Measurements from ENCODE around the gene ANKFY1.

Gene ANKFY1, protein sequence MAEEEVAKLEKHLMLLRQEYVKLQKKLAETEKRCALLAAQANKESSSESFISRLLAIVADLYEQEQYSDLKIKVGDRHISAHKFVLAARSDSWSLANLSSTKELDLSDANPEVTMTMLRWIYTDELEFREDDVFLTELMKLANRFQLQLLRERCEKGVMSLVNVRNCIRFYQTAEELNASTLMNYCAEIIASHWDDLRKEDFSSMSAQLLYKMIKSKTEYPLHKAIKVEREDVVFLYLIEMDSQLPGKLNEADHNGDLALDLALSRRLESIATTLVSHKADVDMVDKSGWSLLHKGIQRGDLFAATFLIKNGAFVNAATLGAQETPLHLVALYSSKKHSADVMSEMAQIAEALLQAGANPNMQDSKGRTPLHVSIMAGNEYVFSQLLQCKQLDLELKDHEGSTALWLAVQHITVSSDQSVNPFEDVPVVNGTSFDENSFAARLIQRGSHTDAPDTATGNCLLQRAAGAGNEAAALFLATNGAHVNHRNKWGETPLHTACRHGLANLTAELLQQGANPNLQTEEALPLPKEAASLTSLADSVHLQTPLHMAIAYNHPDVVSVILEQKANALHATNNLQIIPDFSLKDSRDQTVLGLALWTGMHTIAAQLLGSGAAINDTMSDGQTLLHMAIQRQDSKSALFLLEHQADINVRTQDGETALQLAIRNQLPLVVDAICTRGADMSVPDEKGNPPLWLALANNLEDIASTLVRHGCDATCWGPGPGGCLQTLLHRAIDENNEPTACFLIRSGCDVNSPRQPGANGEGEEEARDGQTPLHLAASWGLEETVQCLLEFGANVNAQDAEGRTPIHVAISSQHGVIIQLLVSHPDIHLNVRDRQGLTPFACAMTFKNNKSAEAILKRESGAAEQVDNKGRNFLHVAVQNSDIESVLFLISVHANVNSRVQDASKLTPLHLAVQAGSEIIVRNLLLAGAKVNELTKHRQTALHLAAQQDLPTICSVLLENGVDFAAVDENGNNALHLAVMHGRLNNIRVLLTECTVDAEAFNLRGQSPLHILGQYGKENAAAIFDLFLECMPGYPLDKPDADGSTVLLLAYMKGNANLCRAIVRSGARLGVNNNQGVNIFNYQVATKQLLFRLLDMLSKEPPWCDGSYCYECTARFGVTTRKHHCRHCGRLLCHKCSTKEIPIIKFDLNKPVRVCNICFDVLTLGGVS

DNA sequence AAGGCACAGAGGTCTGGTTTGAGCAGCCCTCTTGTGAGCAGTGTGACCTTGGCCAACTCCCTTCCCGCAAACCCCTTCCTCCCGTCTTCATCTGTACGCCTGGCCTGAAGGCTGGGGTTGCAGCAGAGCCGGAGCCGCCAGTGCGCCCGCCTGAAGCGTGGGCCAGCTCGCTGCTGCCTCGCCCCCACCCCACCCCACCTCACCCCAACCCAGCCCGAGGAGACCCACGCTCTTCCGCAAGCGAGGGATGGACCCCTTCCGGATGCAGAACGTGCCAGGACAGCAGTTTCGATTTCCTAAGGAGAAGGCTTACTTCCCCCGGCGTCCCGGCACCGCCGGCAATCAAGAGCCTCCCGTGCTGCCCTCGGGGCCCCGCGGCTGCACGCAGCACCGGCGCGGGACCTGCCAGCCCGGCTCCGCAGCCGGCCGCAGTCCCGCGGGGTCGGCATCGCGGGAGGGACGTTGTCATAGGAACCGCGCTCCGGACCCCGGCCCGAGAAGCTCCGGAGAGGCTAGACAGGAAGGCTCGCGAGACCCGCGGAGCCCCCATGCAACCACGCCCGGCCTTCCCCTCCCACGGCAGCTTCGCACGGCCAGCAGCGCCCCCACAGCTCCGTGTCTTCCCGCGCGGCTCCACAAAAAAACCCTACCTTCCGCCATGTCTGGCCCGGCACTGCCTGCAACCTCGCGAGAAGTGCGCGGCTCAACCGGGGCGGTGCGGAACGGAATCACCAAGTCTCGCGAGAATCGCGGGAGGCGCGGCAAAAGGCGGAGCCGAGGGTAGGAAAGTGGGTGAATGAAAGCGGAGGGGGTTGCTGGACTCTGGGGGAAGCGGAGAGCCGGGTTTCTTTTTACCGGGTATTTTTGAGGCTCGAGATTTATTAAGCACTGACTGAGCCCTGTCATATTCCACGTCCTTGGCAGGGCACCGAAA is at the start of gene ANKFY1:
Gene ANKFY1 (minus strand): TSS at position 698 of the 934 bp plus-strand sequence. CDS start 38 bp downstream, at position 660.
- Histone ChIP-seq H3K27ac (ENCODE audit: extremely low read depth, low read depth, low read length) (peak within 1 kb of the TSS; percentile 89), H3K4me3 (ENCODE audit: low read depth, low read length) (peak within 1 kb of the TSS; percentile 94), H3K4me1 (ENCODE audit: control insufficient read depth, insufficient read depth, low read length) (peaks cover 4% of the 10 kb centered on the region; the same call in 1 of the 2 replicates), H3K36me3 (ENCODE audit: control insufficient read depth in 2 of 2, insufficient read depth in 1 of 2, low read length in 2 of 2) (peaks cover 9 to 41% of the 10 kb centered on the region in 2 experiments), H3K9me3 (ENCODE audit: control insufficient read depth, insufficient read depth, low read depth, low read length) (no peaks in the 10 kb centered on the region)
- ChIA-PET POLR2A (interaction anchor here (0.5 to 2.0 kb wide), 9 partner anchors 9 to 233 kb away, joined by 3 to 9 read pairs (median 4); partner anchors contain the start of genes CYB5D2, UBE2G1 and ZZEF1), CTCF (interaction anchor here (0.6 to 7.2 kb wide), 7 partner anchors 15 to 150 kb away, joined by 3 to 76 read pairs (median 3); no protein-coding TSS in a partner anchor)
- TF ChIP-seq ZNF2 (tag by site-specific recombination; IDR thresholded peaks at IDR 0.05) (0 out of 2 replicates have a peak, but pooled peaks have one; percentile 48), ZNF629 (tag by site-specific recombination; IDR thresholded peaks at IDR 0.05) (peak; percentile 43; the same call in 1 of the 2 replicates), MEIS1 (CRISPR knock-in tag; IDR thresholded peaks at IDR 0.05; ENCODE audit: borderline replicate concordance) (no peak), KLF9 (tag by site-specific recombination; IDR thresholded peaks at IDR 0.05; ENCODE audit: low read depth) (peak; percentile 80), ZSCAN30 (tag by site-specific recombination; IDR thresholded peaks at IDR 0.05) (peak; percentile 67; the same call in 1 of the 2 replicates), KLF16 (tag by site-specific recombination; IDR thresholded peaks at IDR 0.05) (peak; percentile 99), ZBTB1 (tag by site-specific recombination; IDR thresholded peaks at IDR 0.05) (no peak), ZEB2 (tag by site-specific recombination; IDR thresholded peaks at IDR 0.05) (peak; percentile 40; the same call in 1 of the 2 replicates), ZNF302 (tag by site-specific recombination; IDR thresholded peaks at IDR 0.05; ENCODE audit: low read depth) (no peak), KLF8 (tag by site-specific recombination; IDR thresholded peaks at IDR 0.05) (peak; percentile 97), ZNF701 (tag by site-specific recombination; IDR thresholded peaks at IDR 0.05) (no peak), YY2 (tag by site-specific recombination; IDR thresholded peaks at IDR 0.05) (peak; percentile 93), ZNF335 (tag by site-specific recombination; conservative IDR thresholded peaks at IDR 0.05) (peak; percentile 77), WT1 (tag by site-specific recombination; IDR thresholded peaks at IDR 0.05) (peak; percentile 3; the same call in 1 of the 2 replicates), ZFP37 (tag by site-specific recombination; IDR thresholded peaks at IDR 0.05) (no peak), SP7 (tag by site-specific recombination; IDR thresholded peaks at IDR 0.05) (peak; percentile 79), ZNF585B (tag by site-specific recombination; IDR thresholded peaks at IDR 0.05) (no peak), ZFHX2 (tag by site-specific recombination; conservative IDR thresholded peaks at IDR 0.05) (peak; percentile 77)
- TF ChIP-seq, protein P1, sequence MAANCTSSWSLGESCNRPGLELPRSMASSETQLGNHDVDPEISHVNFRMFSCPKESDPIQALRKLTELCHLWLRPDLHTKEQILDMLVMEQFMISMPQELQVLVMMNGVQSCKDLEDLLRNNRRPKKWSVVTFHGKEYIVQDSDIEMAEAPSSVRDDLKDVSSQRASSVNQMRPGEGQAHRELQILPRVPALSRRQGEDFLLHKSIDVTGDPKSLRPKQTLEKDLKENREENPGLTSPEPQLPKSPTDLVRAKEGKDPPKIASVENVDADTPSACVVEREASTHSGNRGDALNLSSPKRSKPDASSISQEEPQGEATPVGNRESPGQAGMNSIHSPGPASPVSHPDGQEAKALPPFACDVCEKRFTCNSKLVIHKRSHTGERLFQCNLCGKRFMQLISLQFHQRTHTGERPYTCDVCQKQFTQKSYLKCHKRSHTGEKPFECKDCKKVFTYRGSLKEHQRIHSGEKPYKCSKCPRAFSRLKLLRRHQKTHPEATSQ (tag by site-specific recombination; IDR thresholded peaks at IDR 0.05) = 0 out of 2 replicates have a peak, but pooled peaks have one; percentile 39
- TF ChIP-seq, protein P2, sequence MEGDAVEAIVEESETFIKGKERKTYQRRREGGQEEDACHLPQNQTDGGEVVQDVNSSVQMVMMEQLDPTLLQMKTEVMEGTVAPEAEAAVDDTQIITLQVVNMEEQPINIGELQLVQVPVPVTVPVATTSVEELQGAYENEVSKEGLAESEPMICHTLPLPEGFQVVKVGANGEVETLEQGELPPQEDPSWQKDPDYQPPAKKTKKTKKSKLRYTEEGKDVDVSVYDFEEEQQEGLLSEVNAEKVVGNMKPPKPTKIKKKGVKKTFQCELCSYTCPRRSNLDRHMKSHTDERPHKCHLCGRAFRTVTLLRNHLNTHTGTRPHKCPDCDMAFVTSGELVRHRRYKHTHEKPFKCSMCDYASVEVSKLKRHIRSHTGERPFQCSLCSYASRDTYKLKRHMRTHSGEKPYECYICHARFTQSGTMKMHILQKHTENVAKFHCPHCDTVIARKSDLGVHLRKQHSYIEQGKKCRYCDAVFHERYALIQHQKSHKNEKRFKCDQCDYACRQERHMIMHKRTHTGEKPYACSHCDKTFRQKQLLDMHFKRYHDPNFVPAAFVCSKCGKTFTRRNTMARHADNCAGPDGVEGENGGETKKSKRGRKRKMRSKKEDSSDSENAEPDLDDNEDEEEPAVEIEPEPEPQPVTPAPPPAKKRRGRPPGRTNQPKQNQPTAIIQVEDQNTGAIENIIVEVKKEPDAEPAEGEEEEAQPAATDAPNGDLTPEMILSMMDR (tag by site-specific recombination; IDR thresholded peaks at IDR 0.05) = peak; percentile 96
- TF ChIP-seq, protein P3, sequence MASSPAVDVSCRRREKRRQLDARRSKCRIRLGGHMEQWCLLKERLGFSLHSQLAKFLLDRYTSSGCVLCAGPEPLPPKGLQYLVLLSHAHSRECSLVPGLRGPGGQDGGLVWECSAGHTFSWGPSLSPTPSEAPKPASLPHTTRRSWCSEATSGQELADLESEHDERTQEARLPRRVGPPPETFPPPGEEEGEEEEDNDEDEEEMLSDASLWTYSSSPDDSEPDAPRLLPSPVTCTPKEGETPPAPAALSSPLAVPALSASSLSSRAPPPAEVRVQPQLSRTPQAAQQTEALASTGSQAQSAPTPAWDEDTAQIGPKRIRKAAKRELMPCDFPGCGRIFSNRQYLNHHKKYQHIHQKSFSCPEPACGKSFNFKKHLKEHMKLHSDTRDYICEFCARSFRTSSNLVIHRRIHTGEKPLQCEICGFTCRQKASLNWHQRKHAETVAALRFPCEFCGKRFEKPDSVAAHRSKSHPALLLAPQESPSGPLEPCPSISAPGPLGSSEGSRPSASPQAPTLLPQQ (tag by site-specific recombination; IDR thresholded peaks at IDR 0.05) = peak; percentile 53
- TF ChIP-seq, protein P4, sequence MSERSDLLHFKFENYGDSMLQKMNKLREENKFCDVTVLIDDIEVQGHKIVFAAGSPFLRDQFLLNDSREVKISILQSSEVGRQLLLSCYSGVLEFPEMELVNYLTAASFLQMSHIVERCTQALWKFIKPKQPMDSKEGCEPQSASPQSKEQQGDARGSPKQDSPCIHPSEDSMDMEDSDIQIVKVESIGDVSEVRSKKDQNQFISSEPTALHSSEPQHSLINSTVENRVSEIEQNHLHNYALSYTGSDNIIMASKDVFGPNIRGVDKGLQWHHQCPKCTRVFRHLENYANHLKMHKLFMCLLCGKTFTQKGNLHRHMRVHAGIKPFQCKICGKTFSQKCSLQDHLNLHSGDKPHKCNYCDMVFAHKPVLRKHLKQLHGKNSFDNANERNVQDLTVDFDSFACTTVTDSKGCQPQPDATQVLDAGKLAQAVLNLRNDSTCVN (tag by site-specific recombination; optimal IDR thresholded peaks at IDR 0.05) = peak; percentile 80
- TF ChIP-seq, protein P5, sequence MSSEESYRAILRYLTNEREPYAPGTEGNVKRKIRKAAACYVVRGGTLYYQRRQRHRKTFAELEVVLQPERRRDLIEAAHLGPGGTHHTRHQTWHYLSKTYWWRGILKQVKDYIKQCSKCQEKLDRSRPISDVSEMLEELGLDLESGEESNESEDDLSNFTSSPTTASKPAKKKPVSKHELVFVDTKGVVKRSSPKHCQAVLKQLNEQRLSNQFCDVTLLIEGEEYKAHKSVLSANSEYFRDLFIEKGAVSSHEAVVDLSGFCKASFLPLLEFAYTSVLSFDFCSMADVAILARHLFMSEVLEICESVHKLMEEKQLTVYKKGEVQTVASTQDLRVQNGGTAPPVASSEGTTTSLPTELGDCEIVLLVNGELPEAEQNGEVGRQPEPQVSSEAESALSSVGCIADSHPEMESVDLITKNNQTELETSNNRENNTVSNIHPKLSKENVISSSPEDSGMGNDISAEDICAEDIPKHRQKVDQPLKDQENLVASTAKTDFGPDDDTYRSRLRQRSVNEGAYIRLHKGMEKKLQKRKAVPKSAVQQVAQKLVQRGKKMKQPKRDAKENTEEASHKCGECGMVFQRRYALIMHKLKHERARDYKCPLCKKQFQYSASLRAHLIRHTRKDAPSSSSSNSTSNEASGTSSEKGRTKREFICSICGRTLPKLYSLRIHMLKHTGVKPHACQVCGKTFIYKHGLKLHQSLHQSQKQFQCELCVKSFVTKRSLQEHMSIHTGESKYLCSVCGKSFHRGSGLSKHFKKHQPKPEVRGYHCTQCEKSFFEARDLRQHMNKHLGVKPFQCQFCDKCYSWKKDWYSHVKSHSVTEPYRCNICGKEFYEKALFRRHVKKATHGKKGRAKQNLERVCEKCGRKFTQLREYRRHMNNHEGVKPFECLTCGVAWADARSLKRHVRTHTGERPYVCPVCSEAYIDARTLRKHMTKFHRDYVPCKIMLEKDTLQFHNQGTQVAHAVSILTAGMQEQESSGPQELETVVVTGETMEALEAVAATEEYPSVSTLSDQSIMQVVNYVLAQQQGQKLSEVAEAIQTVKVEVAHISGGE (tag by site-specific recombination; conservative IDR thresholded peaks at IDR 0.05; ENCODE audit: low read depth) = 0 out of 2 replicates have a peak, but pooled peaks have one; percentile 32

Measured in HEK293 (cell line).